Ectodermal cell (in vitro differentiated cells): Measurements from ENCODE around the gene TMEM237.

Experiments used
- H3K27ac ChIP-seq: 2 replicates; pipeline ENCODE4 v1.7.0; 2013; ENCODE audit warnings: mild to moderate bottlenecking, low read depth, low read length; ENCODE audit not compliant: insufficient read depth, poor library complexity, severe bottlenecking
- H3K27me3 ChIP-seq: 2 replicates; pipeline ENCODE4 v1.7.0; 2013; ENCODE audit warnings: mild to moderate bottlenecking, low read length; ENCODE audit not compliant: insufficient read depth, control insufficient read depth, poor library complexity, severe bottlenecking
- H3K36me3 ChIP-seq: one replicate; pipeline ENCODE4 v1.7.0; 2013; ENCODE audit warnings: low read length; ENCODE audit not compliant: control insufficient read depth, insufficient read depth
- H3K4me1 ChIP-seq: one replicate; pipeline ENCODE4 v1.7.0; 2013; ENCODE audit warnings: low read length; ENCODE audit not compliant: control insufficient read depth, insufficient read depth
- H3K4me3 ChIP-seq: 2 replicates; pipeline ENCODE4 v1.7.0; 2013; ENCODE audit warnings: low read depth, low read length, control low read depth; ENCODE audit not compliant: insufficient read depth
- H3K9me3 ChIP-seq: 2 replicates; pipeline ENCODE4 v1.7.0; 2013; ENCODE audit warnings: mild to moderate bottlenecking, low read length, moderate library complexity; ENCODE audit not compliant: control insufficient read depth
- WGBS, 2 experiments: methylation state at CpG; one replicate each; pipeline ENCODE4 v1.1.7; 2013; ENCODE audit warnings: missing lambda C conversion rate in 2 of 2; 5-methylcytosine and 5-hydroxymethylcytosine counted together

Gene TMEM237

GRCh38 chr2:201572846-201573508, 70.3 kb downstream of the TMEM237 start:
- Histone ChIP-seq H3K36me3 (no peaks in the 10 kb centered on the region), H3K9me3 (no peaks in the 10 kb centered on the region), H3K4me3 (no peak overlapping the region), H3K27me3 (no peaks in the 10 kb centered on the region), H3K27ac (no peak overlapping the region), H3K4me1 (no peaks in the 10 kb centered on the region)
- WGBS, 2 experiments = 94 to 98% methylated on average over 2 of the region's 2 CpGs
